K562 (cell line): ENCODE data around the gene HPSE2. TPM values are rescaled to one million over a fixed set of nuclear protein-coding genes. Genes with fewer than 3 reads are reported as not detected.

Source experiments
- ATAC-seq: fragments of 200-7000 bp; cut with Tn5 transposase; 3 replicates; pipeline ENCODE4 v1.9.1; 2020; ENCODE audit warnings: moderate library complexity
- BruUV-seq: library from RNA; stranded (reverse); fragments of 400-500 nt; replicated peaks from 2 replicates; lab custom pipeline; 2021; lab: Mats Ljungman, UMichigan
- CTCF ChIA-PET: fragments of 300-600 bp; formaldehyde crosslinking; extraction: SDS; loops from one replicate; lab custom pipeline; 2021; ENCODE audit warnings: low intra/inter-chr PET ratio; lab: Yijun Ruan, JAX
- POLR2A ChIA-PET: fragments of 300-600, 350-650 bp; sonication (Branson Sonifier 250); formaldehyde crosslinking; extraction: SDS; loops from one replicate; lab custom pipeline; 2021; ENCODE audit warnings: antibody characterized with exemption, inconsistent platforms; lab: Yijun Ruan, JAX
- DNase-seq, 4 experiments: peaks; one replicate each; pipeline versions ENCODE4 v3.0.0 to v3.0.0-alpha.2; 2011 to 2018; ENCODE audit warnings: low spot score in 3 of 4, mixed read lengths in 3 of 4; ENCODE audit errors: extremely low read depth in 1 of 4
- FAIRE-seq: peaks from 2 replicates; lab custom pipeline; 2011; peaks lifted over from hg19 to GRCh38; lab: Jason Lieb, UNC
- H2AFZ ChIP-seq: 2 replicates; pipeline ENCODE4 v1.6.0; 2011; ENCODE audit warnings: low read depth, low read length, control low read depth, inconsistent platforms
- H3K27ac ChIP-seq: fragments of 200-600 bp; 3 replicates; pipeline ENCODE4 v1.8.0; 2011; ENCODE audit warnings: low read depth, mild to moderate bottlenecking, control low read depth, inconsistent platforms, low read length, moderate library complexity, mixed read lengths; ENCODE audit errors: extremely low read depth
- H3K27me3 ChIP-seq, 2 experiments: fragments of 300-600 bp in 1 of 2; 2 replicates in 1 of 2; 3 replicates in 1 of 2; pipeline versions ENCODE4 v1.6.0 to v1.8.0; 2011; ENCODE audit warnings: inconsistent platforms in 2 of 2, low read length in 2 of 2, mild to moderate bottlenecking in 1 of 2, mixed read lengths in 1 of 2, moderate library complexity in 1 of 2; ENCODE audit not compliant: control insufficient read depth in 2 of 2, insufficient read depth in 2 of 2
- H3K36me3 ChIP-seq: fragments of 300-600 bp; 3 replicates; pipeline ENCODE4 v1.8.0; 2011; ENCODE audit warnings: mild to moderate bottlenecking, low read length, inconsistent platforms; ENCODE audit not compliant: control insufficient read depth, insufficient read depth
- H3K4me1 ChIP-seq, 2 experiments: fragments of 200-600 bp in 1 of 2; replicated peaks in 1 of 2; 2 replicates in 1 of 2; 3 replicates in 1 of 2; pipeline versions ENCODE4 v1.5.1 to v1.8.0; 2011; ENCODE audit warnings: inconsistent platforms in 2 of 2, low read length in 2 of 2, mild to moderate bottlenecking in 1 of 2, mixed read lengths in 1 of 2, moderate library complexity in 1 of 2; ENCODE audit not compliant: control insufficient read depth in 2 of 2, insufficient read depth in 2 of 2
- H3K4me2 ChIP-seq: 2 replicates; pipeline ENCODE4 v1.6.1; 2011; ENCODE audit warnings: low read length, control low read depth, inconsistent platforms, mixed read lengths; ENCODE audit not compliant: insufficient read depth
- H3K4me3 ChIP-seq: fragments of 200-600 bp; sonication (generic), shearing (Covaris generic); 2 replicates; pipeline ENCODE4 v1.5.1; 2016; ENCODE audit warnings: control low read depth, inconsistent platforms
- H3K79me2 ChIP-seq: fragments of 200-600 bp; 3 replicates; pipeline ENCODE4 v1.8.0; 2011; ENCODE audit warnings: low read length, inconsistent platforms; ENCODE audit not compliant: control insufficient read depth, insufficient read depth
- H3K9ac ChIP-seq, 2 experiments: 2 replicates each; pipeline versions ENCODE4 v1.6.0 to v1.6.1; 2011; ENCODE audit warnings: low read depth in 2 of 2, low read length in 2 of 2, control low read depth in 1 of 2, inconsistent platforms in 1 of 2, mild to moderate bottlenecking in 1 of 2, mixed read lengths in 1 of 2; ENCODE audit not compliant: insufficient read depth in 1 of 2
- H3K9me1 ChIP-seq: one replicate; pipeline ENCODE4 v1.6.0; 2011; ENCODE audit warnings: inconsistent platforms, mild to moderate bottlenecking, low read length, moderate library complexity; ENCODE audit not compliant: control insufficient read depth, insufficient read depth
- H3K9me3 ChIP-seq: replicated peaks from 2 replicates; pipeline ENCODE4 v1.5.1; 2011; ENCODE audit warnings: low read depth, low read length, inconsistent platforms; ENCODE audit not compliant: control insufficient read depth, insufficient read depth
- H4K20me1 ChIP-seq: replicated peaks from 2 replicates; pipeline ENCODE4 v1.6.1; 2011; ENCODE audit warnings: low read length, inconsistent platforms, mixed read lengths; ENCODE audit not compliant: control insufficient read depth, insufficient read depth
- IRF2 ChIP-seq: sonication (generic); formaldehyde crosslinking; IDR thresholded peaks from 2 replicates; pipeline ENCODE4 v1.8.1; 2022; ENCODE audit warnings: mild to moderate bottlenecking, missing genetic modification reagents
- NFIC ChIP-seq: fragments of 450-650 bp; IDR thresholded peaks from 2 replicates; pipeline ENCODE4 v1.6.1; 2017; ENCODE audit warnings: mild to moderate bottlenecking, inconsistent platforms
- NFIX ChIP-seq: fragments of 250-450 bp; sonication (Bioruptor Pico); IDR thresholded peaks from 2 replicates; pipeline ENCODE4 v1.4.0; 2020; ENCODE audit warnings: low read depth, mild to moderate bottlenecking, moderate library complexity
- NR2C1 ChIP-seq, 2 experiments: fragments of 450-650 bp; IDR thresholded peaks; 2 replicates each; pipeline ENCODE4 v1.6.1; 2017; ENCODE audit warnings: mild to moderate bottlenecking in 2 of 2, antibody characterized with exemption in 1 of 2, inconsistent platforms in 1 of 2, missing compliant biosample characterization in 1 of 2, missing genetic modification characterization in 1 of 2
- NR2C2 ChIP-seq, 2 experiments: fragments of 200-800 bp in 1 of 2; sonication (Bioruptor generic) in 1 of 2; sonication (generic) in 1 of 2; formaldehyde crosslinking in 1 of 2; IDR thresholded peaks; 2 replicates each; pipeline versions ENCODE4 v1.6.1 to v1.8.0; 2016 to 2022; ENCODE audit warnings: mild to moderate bottlenecking in 1 of 2, missing compliant biosample characterization in 1 of 2, missing genetic modification characterization in 1 of 2, missing genetic modification reagents in 1 of 2
- RBM14 ChIP-seq: fragments of 200-400 bp; formaldehyde crosslinking; IDR thresholded peaks from 2 replicates; pipeline ENCODE4 v1.6.1; 2018; ENCODE audit warnings: low read depth, mild to moderate bottlenecking, low read length, moderate library complexity, borderline replicate concordance; ENCODE audit not compliant: insufficient read depth
- ZNF263 ChIP-seq: sonication (generic); formaldehyde crosslinking; IDR thresholded peaks from 2 replicates; pipeline ENCODE4 v1.8.0; 2022; ENCODE audit warnings: mild to moderate bottlenecking, missing genetic modification reagents, borderline replicate concordance
- ZNF445 ChIP-seq: fragments of 250-450 bp; sonication (Bioruptor Pico); IDR thresholded peaks from 2 replicates; pipeline ENCODE4 v1.4.0; 2020; ENCODE audit warnings: low read depth, mild to moderate bottlenecking, moderate library complexity
- WGBS: fragments of 100-300 bp; shearing (Covaris generic); methylation state at CpG from one replicate; pipeline ENCODE4 v1.1.6; 2016; ENCODE audit warnings: low coverage, mixed read lengths; ENCODE audit not compliant: insufficient coverage; ENCODE audit errors: missing lambda C conversion rate; 5-methylcytosine and 5-hydroxymethylcytosine counted together
- in situ Hi-C: fragments of 300-500 bp; cut with MboI; formaldehyde crosslinking; loops from 4 replicates; pipeline ENCODE4 v1.15.0; 2018; ENCODE audit warnings: inconsistent platforms, mixed read lengths
- intact Hi-C: fragments of 100-400 bp; cut with micrococcal nuclease; formaldehyde crosslinking; loops from 2 replicates; pipeline ENCODE4 v1.14.2; 2022
- polyA plus RNA-seq, 8 experiments: library from polyadenylated mRNA; depleted of rRNA in 4 of 8; stranded (reverse) in 5 of 8; unstranded in 3 of 8; fragments of >200 nt; fragmentation: Nextera tagmentation in 2 of 8; fragmentation: Illumina TruSeq in 1 of 8; extraction: Ambion mirVana in 2 of 8; extraction: Trizol in 1 of 8; gene quantifications; 2 replicates each; pipeline versions ENCODE4 v1.2.1 to v1.2.3, GENCODE V29; 2011 to 2014; ENCODE audit warnings: inconsistent platforms in 1 of 8, missing spikeins in 1 of 8
- total RNA-seq, 7 experiments: library from RNA; depleted of rRNA in 6 of 7; stranded (reverse); fragments of >200 nt in 6 of 7; fragmentation: Illumina TruSeq in 2 of 7; extraction: Trizol in 2 of 7; gene quantifications; 2 replicates each; pipeline versions ENCODE4 v1.2.1 to v1.2.3, GENCODE V29; 2011 to 2021; ENCODE audit warnings: low replicate concordance in 1 of 7
- TF ChIP-seq, protein P1 (sequence below): fragments of 450-650 bp; IDR thresholded peaks from 2 replicates; pipeline ENCODE4 v1.7.0; 2016; ENCODE audit warnings: borderline replicate concordance
- TF ChIP-seq, protein P2 (sequence below): fragments of 250-450 bp; sonication (Bioruptor Pico); IDR thresholded peaks from 2 replicates; pipeline ENCODE4 v1.5.0; 2020; ENCODE audit warnings: mild to moderate bottlenecking

Gene HPSE2
- total and polyA plus RNA-seq, 9 of the 15 experiments (the other 6 are each of a cell fraction or from before 2014, with no cell fraction given) = 0.03 to 0.10 (median 0.04) TPM; not detected in 2

DNA sequence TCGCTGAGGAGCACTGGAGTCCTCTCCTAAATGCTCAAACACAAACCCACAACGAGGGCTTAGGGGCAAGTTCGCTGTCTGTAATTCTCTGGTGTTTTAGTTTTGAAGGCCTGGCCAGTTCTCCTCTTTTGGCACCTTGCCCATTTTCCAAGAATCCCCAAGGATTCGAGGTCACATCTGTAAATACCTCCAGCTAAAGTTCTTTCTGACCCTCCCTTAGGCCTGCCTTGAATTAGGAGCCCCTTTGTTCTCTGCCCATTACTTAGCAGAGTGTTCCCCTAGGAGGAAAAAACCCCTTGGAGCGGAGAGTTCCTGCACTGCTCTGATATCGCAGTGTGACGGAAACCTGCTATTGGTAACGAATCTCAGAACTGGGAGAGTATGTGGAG lies 819.9 kb downstream of the HPSE2 start:
- no peak overlapping the region for H3K4me3 ChIP-seq

More for the DNA sequence above, 819.9 kb downstream of the HPSE2 start:
- H3K27ac ChIP-seq = no peak overlapping the region
- BruUV-seq = no TSS peak
- H3K9ac ChIP-seq = peak overlapping the region in 1 of 2 experiments; percentile 63; a peak in 2 of 4 replicates
- ChIA-PET POLR2A (no interaction called here), CTCF (no interaction called here)
- no peaks in the 10 kb centered on the region for H3K9me3 ChIP-seq
- TF ChIP-seq ZNF445 (no peak), RBM14 (no peak), NR2C2 (CRISPR knock-in tag; IDR thresholded peaks at IDR 0.05) (no peak), NR2C2 (tag; IDR thresholded peaks at IDR 0.05) (no peak), NFIX (CRISPR knock-in tag) (peak; percentile 78), NFIC (peak; percentile 93), IRF2 (no peak), ZNF263 (CRISPR knock-in tag) (no peak), NR2C1 (IDR thresholded peaks at IDR 0.05) (no peak), NR2C1 (tag; IDR thresholded peaks at IDR 0.05) (no peak)
- TF ChIP-seq, protein P1, sequence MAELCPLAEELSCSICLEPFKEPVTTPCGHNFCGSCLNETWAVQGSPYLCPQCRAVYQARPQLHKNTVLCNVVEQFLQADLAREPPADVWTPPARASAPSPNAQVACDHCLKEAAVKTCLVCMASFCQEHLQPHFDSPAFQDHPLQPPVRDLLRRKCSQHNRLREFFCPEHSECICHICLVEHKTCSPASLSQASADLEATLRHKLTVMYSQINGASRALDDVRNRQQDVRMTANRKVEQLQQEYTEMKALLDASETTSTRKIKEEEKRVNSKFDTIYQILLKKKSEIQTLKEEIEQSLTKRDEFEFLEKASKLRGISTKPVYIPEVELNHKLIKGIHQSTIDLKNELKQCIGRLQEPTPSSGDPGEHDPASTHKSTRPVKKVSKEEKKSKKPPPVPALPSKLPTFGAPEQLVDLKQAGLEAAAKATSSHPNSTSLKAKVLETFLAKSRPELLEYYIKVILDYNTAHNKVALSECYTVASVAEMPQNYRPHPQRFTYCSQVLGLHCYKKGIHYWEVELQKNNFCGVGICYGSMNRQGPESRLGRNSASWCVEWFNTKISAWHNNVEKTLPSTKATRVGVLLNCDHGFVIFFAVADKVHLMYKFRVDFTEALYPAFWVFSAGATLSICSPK = no peak
- TF ChIP-seq, protein P2, sequence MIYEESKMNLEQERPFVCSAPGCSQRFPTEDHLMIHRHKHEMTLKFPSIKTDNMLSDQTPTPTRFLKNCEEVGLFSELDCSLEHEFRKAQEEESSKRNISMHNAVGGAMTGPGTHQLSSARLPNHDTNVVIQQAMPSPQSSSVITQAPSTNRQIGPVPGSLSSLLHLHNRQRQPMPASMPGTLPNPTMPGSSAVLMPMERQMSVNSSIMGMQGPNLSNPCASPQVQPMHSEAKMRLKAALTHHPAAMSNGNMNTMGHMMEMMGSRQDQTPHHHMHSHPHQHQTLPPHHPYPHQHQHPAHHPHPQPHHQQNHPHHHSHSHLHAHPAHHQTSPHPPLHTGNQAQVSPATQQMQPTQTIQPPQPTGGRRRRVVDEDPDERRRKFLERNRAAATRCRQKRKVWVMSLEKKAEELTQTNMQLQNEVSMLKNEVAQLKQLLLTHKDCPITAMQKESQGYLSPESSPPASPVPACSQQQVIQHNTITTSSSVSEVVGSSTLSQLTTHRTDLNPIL (CRISPR knock-in tag) = no peak
- H3K9me1 ChIP-seq = no peaks in the 10 kb centered on the region
- H2AFZ ChIP-seq = no peak overlapping the region
- no peak overlapping the region for H3K4me2 ChIP-seq
- DNase-seq = no peak
- H3K4me1 ChIP-seq = peaks cover 6 to 28% of the 10 kb centered on the region in 2 experiments; a peak in 4 of 5 replicates
- no peak for FAIRE-seq
- 77% methylated on average over 8 of the region's 8 CpGs for WGBS
- H4K20me1 ChIP-seq = no peaks in the 10 kb centered on the region
- in situ Hi-C loops (no loop called here), intact Hi-C loops (no loop called here)
- H3K36me3 ChIP-seq = peaks cover 24% of the 10 kb centered on the region; the same call in 1 of the 3 replicates
- H3K79me2 ChIP-seq = no peaks in the 10 kb centered on the region
- ATAC-seq = no peak
- H3K27me3 ChIP-seq = no peaks in the 10 kb centered on the region
